Activated T-cell treated with anti-CD3 and anti-CD28 coated beads, Interleukin-2, amount 50 U/mL, for 48 hours (primary cell): ENCODE results near the gene EPDR1.

Experiments used
- DNase-seq, 2 experiments: peaks; one replicate each; pipeline ENCODE4 v3.0.0-alpha.2; 2020

Gene EPDR1

DNA sequence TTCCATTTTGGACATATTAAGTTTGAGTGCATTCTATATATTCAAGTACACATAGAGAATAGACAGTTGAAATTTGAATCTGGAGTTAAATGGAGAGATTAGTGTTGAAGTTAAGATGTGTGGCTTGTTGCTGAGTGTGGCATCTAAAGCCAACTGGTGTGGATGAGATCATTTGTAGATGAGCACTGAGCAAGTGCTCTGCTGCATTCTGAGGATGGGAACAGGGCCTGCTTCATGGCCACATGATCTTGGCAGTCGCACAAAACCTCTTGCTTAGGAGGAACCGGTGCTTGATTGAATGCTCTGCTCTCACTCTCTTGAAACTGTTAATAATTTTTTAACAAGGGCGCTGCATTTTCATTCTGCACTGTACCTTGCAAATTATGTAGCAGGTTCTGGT lies 62.0 kb downstream of the EPDR1 start:
- no peak for DNase-seq

DNA sequence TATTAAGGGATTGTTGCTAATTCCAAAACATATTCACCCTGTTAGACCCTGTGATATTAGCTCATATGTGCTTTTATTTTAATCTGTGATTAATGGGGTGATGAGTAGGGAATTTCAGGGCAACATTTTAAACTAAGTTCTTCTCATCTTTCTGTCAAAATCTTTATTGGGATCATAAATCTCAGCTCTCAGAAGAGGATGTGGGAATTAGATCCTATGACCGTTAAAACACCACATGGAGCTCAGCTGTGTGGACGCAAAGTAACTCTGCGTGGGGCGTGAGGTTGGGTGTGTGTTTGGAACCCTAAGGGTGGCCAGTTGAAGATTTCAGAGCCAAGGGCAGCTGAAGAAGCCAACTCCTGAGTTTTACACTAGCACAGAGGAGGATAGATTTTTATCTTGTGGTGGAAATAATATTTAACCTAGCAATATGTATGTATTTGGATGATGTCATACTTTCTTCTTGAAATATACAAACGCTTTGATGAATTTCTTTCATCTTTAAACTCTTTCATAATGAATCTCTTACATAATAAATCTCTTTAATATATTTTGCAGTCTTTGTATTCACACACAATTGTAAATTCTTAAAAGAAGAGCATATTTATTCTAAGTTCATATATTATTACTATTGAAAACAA lies 64.4 kb downstream of the EPDR1 start:
- no peak for DNase-seq

DNA sequence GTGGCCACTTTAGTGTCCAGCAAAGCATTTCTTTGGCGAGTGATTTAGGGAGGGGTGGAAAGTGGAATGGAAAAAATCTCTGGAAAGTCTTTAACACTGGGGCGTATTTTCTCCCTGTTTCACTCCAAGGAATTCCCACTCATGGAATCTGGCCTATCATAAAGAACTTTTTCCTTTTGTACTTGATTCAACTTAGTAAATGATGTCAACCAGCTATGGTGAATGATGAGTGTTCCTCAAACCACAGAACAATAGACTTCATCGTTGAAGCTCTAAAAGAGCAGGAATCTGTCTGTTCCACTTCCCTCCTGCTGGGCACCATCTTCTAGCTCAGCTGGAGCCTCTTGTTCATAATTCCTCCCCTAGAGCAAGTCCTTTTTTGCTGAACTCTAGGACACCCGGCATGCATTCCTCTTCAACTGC lies 66.5 kb downstream of the EPDR1 start:
- DNase-seq = no peak

DNA sequence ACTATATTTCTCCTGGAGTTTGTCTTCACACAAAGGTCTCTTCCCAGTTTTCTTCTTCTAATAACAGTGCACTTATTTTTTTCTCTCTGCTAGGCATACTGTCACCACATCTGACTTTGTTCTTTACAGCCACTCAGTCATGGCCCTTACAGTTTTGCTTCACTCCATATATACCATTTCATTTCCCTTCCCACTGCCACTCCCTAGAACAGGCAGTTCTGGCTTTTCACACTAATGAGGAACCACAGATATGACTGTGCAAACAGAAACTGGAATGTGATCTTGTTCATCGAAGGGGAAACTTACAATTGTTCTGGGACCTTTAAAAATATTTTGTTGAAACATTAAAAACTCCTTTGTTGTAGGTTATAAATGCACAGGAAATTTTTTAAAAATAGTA lies 67.3 kb downstream of the EPDR1 start:
- no peak for DNase-seq

DNA sequence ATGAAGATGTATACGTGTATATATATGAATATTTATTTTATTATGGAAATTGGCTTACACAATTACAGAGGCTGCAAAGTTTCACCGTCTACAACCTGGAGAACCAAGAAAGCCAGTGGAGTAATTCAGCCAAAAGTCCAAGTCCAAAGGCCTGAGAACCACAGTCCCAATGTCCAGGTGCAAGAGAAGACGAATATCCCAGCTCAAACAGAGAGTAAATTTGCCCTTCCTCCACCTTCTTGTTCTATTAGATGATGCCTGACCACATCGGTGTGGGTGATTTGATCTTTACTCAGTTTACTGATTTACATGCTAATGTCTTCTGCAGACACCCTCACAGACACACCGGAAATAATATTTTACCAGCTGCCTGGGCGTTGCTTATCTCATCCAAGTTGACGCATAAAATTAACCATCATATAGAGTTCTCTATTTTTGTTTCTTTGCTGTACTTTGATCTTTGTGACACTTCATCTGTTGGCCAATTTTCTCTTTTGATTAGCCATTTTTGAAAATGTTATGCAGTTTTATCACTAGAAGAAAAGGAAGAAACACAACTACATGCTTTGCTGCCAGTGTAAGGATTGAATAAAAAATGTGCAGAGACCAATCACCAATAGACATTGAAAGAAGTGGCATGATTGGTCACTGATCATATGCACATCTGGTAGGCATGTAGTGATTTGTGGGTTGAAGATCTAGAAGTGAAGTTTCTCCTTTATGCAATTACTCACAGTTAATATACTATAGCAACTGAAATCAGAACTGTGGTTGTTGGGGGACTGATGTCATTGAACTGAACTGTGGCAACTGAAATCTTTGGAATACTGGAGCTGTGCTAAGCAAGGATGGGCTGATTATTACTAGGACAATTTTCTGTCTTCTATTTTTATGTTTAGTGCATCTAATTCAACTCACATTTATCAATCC lies 68.5 kb downstream of the EPDR1 start:
- DNase-seq = no peak

DNA sequence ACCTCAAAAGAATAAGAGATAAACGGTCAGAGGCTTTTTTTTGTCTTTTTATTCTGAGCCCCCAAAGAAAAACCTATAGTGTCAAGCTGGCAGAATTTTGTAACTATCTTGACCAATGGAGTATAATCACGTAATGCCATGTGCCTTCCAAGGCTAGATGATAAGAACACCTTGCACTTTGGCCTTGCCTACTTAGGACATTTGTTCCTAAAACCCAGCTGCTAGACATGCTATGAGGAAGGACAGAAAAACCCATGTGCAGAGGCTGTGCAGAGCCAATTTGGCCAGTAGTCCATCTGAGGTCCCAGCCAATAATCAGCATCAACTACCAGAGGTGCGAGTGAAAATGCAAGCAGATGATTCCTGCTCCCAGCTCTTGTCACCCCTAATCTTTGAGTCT lies 69.9 kb downstream of the EPDR1 start:
- DNase-seq = no peak

DNA sequence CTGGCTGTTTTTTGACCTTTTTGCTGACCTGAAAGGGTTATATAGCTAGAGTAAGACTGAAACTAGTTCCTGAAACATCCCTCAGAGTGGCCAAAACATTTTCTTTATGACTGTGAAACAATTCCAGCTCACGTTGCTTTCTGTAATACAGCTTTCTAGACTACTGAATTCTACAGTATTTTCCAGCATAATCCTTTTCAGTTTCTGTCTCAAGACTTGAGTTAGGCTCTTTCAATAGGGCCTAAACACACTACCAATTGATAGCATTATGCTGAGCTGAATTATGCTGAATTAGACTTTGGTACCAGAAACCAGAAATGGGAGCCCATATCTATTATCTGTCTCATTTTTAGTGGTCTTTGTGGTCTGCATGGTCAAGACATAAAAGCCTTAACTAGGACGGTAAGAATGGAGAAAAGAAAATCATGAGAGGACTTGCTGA lies 72.6 kb downstream of the EPDR1 start:
- no peak for DNase-seq

DNA sequence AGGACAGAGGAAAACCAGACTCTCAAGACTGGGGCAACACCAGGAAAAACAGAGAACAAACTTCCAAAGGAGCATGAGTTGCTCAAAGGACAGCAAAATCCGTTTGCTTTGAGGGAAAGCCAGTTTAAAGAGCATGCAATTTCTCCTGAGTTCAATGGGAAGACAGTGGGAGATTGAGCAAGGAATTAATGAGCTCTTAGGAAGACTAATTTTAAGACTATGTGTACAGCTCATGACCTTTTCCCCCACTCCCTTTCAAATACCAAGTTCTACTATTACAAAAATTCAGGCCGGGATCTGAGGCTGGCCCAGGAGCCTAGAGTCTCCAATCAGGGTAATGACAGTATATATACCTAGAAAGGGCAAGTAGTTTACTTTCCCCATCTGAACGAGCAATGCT lies 79.2 kb downstream of the EPDR1 start:
- no peak for DNase-seq

DNA sequence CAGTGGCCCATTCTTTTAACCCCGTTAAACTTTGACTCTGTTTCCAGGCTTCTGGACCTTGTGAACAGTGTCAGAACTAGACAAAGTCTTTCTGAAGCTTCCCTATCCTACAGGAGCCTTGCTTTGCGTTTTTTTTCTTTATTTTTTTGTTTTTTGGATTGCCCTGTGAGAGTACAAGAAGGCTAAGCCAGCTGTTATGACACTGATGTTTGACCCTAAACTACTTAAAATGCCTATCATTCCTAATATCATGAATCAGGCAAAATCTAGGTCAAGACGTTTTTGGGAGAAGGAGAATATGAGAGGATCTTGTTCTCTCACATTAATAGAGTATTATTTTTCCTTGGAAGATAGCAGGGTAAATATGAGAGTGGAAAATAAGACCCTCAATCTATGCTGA lies 79.8 kb downstream of the EPDR1 start:
- no peak for DNase-seq
